ENCODE measurements around the gene CTNNA3. TPM values are rescaled to one million over a fixed set of nuclear protein-coding genes. Genes with fewer than 3 reads are reported as not detected.

CTNNA3 gene
- total RNA-seq, 4 donors from 2014 or later, result 0.47 to 3.3 (median 0.80) TPM; not detected in 1

DNA sequence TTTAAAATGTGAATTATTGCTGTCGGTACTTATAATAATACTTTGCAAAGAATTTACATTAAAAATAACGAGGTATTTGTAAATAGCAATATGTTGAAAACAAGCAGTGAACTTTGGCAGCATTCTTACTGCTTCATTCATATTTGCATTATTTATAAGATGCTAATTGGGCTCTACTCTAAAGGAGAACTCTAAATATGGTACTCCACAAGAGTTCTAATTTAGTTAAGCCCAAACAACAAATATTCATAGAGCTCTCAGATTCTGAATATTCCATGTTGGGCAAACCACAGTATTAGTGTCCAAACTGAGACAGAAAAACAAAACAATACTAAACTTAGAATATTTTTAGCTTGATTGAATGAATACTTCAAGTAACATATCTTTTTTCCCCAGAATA is 1674.6 kb downstream of the CTNNA3 start:
- no peak overlapping the region for H3K27ac ChIP-seq
- DNase-seq, result no peak
- no peaks in the 10 kb centered on the region for H3K9me3 ChIP-seq
- TF ChIP-seq POLR2A (IDR thresholded peaks at IDR 0.05), result no peak
- TF ChIP-seq, protein P1, sequence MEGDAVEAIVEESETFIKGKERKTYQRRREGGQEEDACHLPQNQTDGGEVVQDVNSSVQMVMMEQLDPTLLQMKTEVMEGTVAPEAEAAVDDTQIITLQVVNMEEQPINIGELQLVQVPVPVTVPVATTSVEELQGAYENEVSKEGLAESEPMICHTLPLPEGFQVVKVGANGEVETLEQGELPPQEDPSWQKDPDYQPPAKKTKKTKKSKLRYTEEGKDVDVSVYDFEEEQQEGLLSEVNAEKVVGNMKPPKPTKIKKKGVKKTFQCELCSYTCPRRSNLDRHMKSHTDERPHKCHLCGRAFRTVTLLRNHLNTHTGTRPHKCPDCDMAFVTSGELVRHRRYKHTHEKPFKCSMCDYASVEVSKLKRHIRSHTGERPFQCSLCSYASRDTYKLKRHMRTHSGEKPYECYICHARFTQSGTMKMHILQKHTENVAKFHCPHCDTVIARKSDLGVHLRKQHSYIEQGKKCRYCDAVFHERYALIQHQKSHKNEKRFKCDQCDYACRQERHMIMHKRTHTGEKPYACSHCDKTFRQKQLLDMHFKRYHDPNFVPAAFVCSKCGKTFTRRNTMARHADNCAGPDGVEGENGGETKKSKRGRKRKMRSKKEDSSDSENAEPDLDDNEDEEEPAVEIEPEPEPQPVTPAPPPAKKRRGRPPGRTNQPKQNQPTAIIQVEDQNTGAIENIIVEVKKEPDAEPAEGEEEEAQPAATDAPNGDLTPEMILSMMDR (IDR thresholded peaks at IDR 0.05), result no peak
- H3K4me3 ChIP-seq, result no peak overlapping the region
- no peaks in the 10 kb centered on the region for H3K36me3 ChIP-seq
- H3K4me1 ChIP-seq, result no peaks in the 10 kb centered on the region
- no peaks in the 10 kb centered on the region for H3K27me3 ChIP-seq

DNA sequence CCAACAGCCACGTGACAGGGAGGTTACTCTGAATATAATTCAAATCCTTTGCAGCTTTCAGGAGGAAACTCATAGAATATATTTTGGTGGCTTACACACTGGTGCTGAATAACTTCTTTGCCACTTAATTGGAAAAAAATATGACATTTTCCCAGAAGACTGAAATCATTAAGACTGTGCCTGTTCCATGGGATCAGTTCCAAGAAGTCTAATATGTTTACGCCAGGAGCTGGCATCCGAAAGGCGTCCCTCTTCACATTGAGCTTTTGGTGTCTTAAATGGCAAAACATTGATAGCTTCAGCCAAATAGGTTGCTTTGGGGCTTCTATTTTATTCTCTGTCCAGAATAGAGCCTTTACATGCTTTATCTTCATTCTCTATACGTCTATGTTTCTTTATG is 1687.8 kb downstream of the CTNNA3 start:
- Histone ChIP-seq H3K27me3 (no peaks in the 10 kb centered on the region), H3K4me3 (no peak overlapping the region), H3K4me1 (no peaks in the 10 kb centered on the region), H3K36me3 (no peaks in the 10 kb centered on the region), H3K27ac (no peak overlapping the region), H3K9me3 (no peaks in the 10 kb centered on the region)
- TF ChIP-seq, protein P1 (IDR thresholded peaks at IDR 0.05), result no peak
- TF ChIP-seq POLR2A (IDR thresholded peaks at IDR 0.05), result no peak
- no peak for DNase-seq

DNA sequence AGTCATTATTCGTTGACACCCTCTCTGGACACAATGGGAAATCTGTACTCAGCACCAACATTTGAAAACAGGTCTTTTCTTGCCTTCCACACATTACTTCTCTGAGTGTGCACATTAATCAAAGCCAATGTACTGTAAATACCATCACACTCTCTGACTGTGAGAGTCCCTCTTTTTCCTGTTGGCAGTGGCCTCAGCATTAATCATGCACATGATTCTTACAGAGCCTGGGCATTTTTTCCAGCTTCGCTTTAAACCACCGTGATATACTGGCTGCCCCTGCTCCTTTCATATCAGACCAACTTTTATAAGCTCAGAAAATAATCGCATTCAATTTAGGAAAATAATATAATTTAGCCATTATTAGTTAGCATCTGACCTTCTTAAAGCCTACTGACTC is 1689.6 kb downstream of the CTNNA3 start:
- no peak for DNase-seq
- no peaks in the 10 kb centered on the region for H3K36me3 ChIP-seq
- H3K27ac ChIP-seq, result no peak overlapping the region

DNA sequence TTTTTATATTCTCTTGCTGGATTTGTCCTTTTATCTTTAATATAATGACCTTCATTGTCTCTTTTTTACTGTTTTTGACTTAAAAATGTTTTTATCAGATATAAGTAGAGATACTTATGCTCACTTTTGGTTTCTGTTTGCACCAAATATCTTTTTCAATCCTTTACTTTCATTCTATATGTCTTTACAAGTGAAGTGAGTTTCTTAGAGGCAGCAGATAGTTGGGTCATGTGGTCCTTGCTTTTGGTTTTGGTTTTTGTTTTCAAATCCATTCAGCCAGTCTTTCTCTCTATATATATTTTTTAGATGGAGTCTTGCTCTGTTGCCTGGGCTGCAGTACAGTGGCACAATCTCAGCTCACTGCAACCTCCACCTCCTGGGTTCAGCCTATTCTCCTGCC is 1702.5 kb downstream of the CTNNA3 start:
- no peak for DNase-seq
- Histone ChIP-seq H3K27me3 (no peaks in the 10 kb centered on the region), H3K9me3 (peaks cover 0 to 3% (median 0%) of the 10 kb centered on the region in 4 donors), H3K36me3 (no peaks in the 10 kb centered on the region), H3K4me1 (no peaks in the 10 kb centered on the region), H3K27ac (no peak overlapping the region), H3K4me3 (no peak overlapping the region)
- TF ChIP-seq, protein P1 (IDR thresholded peaks at IDR 0.05), result no peak
- TF ChIP-seq POLR2A (IDR thresholded peaks at IDR 0.05), result no peak

More for the DNA sequence above, 1689.6 kb downstream of the CTNNA3 start:
- no peaks in the 10 kb centered on the region for H3K4me1 ChIP-seq
- TF ChIP-seq, protein P1 (IDR thresholded peaks at IDR 0.05), result no peak
- H3K9me3 ChIP-seq, result no peaks in the 10 kb centered on the region
- no peaks in the 10 kb centered on the region for H3K27me3 ChIP-seq
- no peak overlapping the region for H3K4me3 ChIP-seq

DNA sequence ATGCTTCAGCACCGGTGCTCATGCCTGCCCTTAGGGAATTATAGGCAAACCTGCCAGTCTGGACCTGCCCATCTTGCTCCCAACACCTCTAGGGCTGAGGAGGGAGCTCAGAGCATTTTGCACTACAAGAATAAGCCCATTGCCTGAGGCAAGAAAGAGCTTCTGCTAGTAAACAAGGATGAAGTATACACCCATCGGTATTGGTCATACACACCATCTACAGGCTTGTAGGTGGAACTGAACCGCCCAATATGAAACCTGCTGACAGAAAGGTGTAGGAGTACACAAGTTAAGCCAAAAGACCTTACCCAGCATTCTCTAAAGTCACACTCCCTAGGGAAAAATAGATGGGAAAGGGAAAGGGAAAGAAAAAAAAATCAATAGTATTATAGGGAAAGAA is 1727.1 kb downstream of the CTNNA3 start:
- no peaks in the 10 kb centered on the region for H3K27me3 ChIP-seq
- H3K9me3 ChIP-seq, result no peaks in the 10 kb centered on the region
- H3K4me1 ChIP-seq, result no peaks in the 10 kb centered on the region
- DNase-seq, result no peak
- H3K36me3 ChIP-seq, result no peaks in the 10 kb centered on the region
- TF ChIP-seq, protein P1 (IDR thresholded peaks at IDR 0.05), result no peak
- no peak for TF ChIP-seq POLR2A (IDR thresholded peaks at IDR 0.05)
- H3K27ac ChIP-seq, result no peak overlapping the region
- no peak overlapping the region for H3K4me3 ChIP-seq

DNA sequence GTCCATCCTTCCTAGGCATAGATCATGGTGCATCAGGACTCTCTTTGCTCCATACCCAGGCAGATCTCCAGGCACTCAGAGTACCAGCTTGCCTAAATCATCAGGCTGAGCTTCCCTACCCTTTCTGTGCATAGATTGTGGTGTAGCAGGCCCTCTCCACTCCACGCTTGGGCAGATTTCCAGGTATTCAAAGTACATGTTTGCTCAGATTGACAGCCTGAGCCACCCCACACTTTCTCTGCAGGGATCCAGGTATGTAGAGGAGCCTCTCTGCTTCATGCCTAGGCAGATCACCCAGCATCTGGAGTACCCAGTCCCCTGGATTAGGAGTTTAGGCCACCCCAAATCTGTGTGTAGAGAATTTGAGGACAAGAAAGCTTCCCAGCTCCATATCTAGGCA is 1727.6 kb downstream of the CTNNA3 start:
- TF ChIP-seq, protein P1 (IDR thresholded peaks at IDR 0.05), result no peak
- Histone ChIP-seq H3K9me3 (no peaks in the 10 kb centered on the region), H3K4me3 (no peak overlapping the region)

More for the DNA sequence above, 1727.6 kb downstream of the CTNNA3 start:
- Histone ChIP-seq H3K4me1 (no peaks in the 10 kb centered on the region), H3K27ac (no peak overlapping the region), H3K36me3 (no peaks in the 10 kb centered on the region), H3K27me3 (no peaks in the 10 kb centered on the region)
- DNase-seq, result no peak
